ENCODE results near the gene NPLOC4. TPM values are rescaled to one million over a fixed set of nuclear protein-coding genes. Genes with fewer than 3 reads are reported as not detected.

The NPLOC4 gene
- total and polyA plus RNA-seq, 2 of the 8 experiments (the other 6 are each of a cell fraction or from before 2014, with no cell fraction given) = 70.7 to 92.7 TPM

GRCh38 chr17:81664051-81664470 is 27.1 kb upstream of the NPLOC4 start:
- no peak overlapping the region for H3K4me3 ChIP-seq (ENCODE audit: extremely low read depth in 1 of 4, insufficient read depth in 2 of 4, low read depth in 3 of 4, low read length in 4 of 4)
- TF ChIP-seq RFX5 (IDR thresholded peaks at IDR 0.05; ENCODE audit: borderline replicate concordance, low read depth, low read length) (no peak), GABPA (IDR thresholded peaks at IDR 0.05; ENCODE audit: borderline replicate concordance, insufficient read depth, low read length) (no peak), CREB1 (IDR thresholded peaks at IDR 0.05) (no peak), PHF8 (conservative IDR thresholded peaks at IDR 0.05; ENCODE audit: low read depth, low read length) (no peak), CHD1 (IDR thresholded peaks at IDR 0.05; ENCODE audit: low read depth, low read length) (no peak), FOSL1 (IDR thresholded peaks at IDR 0.05; ENCODE audit: insufficient read depth, low read depth, low read length) (no peak), ZNF274 (IDR thresholded peaks at IDR 0.05; ENCODE audit: borderline replicate concordance, extremely low read depth, low read length) (no peak), POLR2A (IDR thresholded peaks at IDR 0.05; ENCODE audit: control extremely low read depth in 1 of 2, low read depth in 2 of 2, low read length in 2 of 2) (no peak), TAF7 (optimal IDR thresholded peaks at IDR 0.05; ENCODE audit: borderline replicate concordance, low read depth, low read length) (no peak), CBX8 (IDR thresholded peaks at IDR 0.05; ENCODE audit: borderline replicate concordance, low read depth, low read length) (no peak), YY1 (IDR thresholded peaks at IDR 0.05; ENCODE audit: low read depth, low read length) (no peak)
- H4K91ac ChIP-seq (replicated peaks; ENCODE audit: insufficient read length, low read length) = no peak overlapping the region
- FAIRE-seq = no peak
- no peak overlapping the region for H2AK5ac ChIP-seq (ENCODE audit: low read depth, low read length)
- no peak overlapping the region; the same call in 1 of the 2 replicates for H2BK15ac ChIP-seq (ENCODE audit: low read length)
- H3K9me3 ChIP-seq (ENCODE audit: insufficient read depth in 2 of 2, low read depth in 1 of 2, low read length in 1 of 2) = no peaks in the 10 kb centered on the region
- peaks cover 0 to 13% (median 5%) of the 10 kb centered on the region in 4 experiments; a peak in 3 of 8 replicates for H3K36me3 ChIP-seq (ENCODE audit: control insufficient read depth in 2 of 4, insufficient read depth in 4 of 4, low read length in 3 of 4)
- no peak overlapping the region for H3K23ac ChIP-seq (ENCODE audit: insufficient read length)
- no peak overlapping the region; the same call in 1 of the 2 replicates for H3K27ac ChIP-seq (ENCODE audit: low read depth, low read length)
- no peak overlapping the region; a peak in 1 of 7 replicates for H3K9ac ChIP-seq (replicated peaks in 1 of 4; ENCODE audit: extremely low read depth in 1 of 4, low read depth in 3 of 4, low read length in 3 of 4)
- H3K79me2 ChIP-seq (ENCODE audit: control insufficient read depth in 1 of 2, insufficient read depth in 2 of 2, low read length in 2 of 2) = peaks cover 0 to 18% of the 10 kb centered on the region in 2 experiments; a peak in 2 of 4 replicates
- no peak overlapping the region for H2BK12ac ChIP-seq (ENCODE audit: low read depth, low read length)
- DNase-seq (ENCODE audit: low read depth in 1 of 2, low spot score in 2 of 2) = no peak
- H3K27me3 ChIP-seq (replicated peaks in 1 of 4; ENCODE audit: control insufficient read depth in 3 of 4, extremely low read depth in 1 of 4, insufficient read depth in 3 of 4, low read length in 3 of 4) = no peaks in the 10 kb centered on the region
- no peak overlapping the region for H2BK5ac ChIP-seq (ENCODE audit: low read depth, low read length)
- H3K4ac ChIP-seq (replicated peaks; ENCODE audit: insufficient read length, low read depth, low read length) = peak overlapping the region; percentile 85
- peaks cover 8% of the 10 kb centered on the region for H3K79me1 ChIP-seq (ENCODE audit: low read depth, low read length)
- peaks cover 3 to 5% of the 10 kb centered on the region in 2 experiments for H4K20me1 ChIP-seq (replicated peaks in 1 of 2; ENCODE audit: control insufficient read depth in 1 of 2, insufficient read depth in 2 of 2, low read length in 2 of 2)
- no peak overlapping the region for H3K4me2 ChIP-seq (ENCODE audit: insufficient read depth in 1 of 2, low read depth in 2 of 2, low read length in 2 of 2)
- H3K4me1 ChIP-seq (replicated peaks in 1 of 4; ENCODE audit: control insufficient read depth in 3 of 4, insufficient read depth in 4 of 4, low read length in 3 of 4) = peaks cover 3 to 11% (median 8%) of the 10 kb centered on the region in 4 experiments
- H2BK20ac ChIP-seq (ENCODE audit: low read length) = no peak overlapping the region
- no peak overlapping the region for H3K18ac ChIP-seq (ENCODE audit: extremely low read depth, low read length)
- no peak overlapping the region for H3K56ac ChIP-seq (replicated peaks; ENCODE audit: insufficient read length, low read depth, low read length)
- no peak overlapping the region for H4K5ac ChIP-seq (ENCODE audit: insufficient read length, low read depth, low read length)
- no peak overlapping the region for H4K8ac ChIP-seq (ENCODE audit: extremely low read depth, insufficient read depth, low read length)
- H3K23me2 ChIP-seq (ENCODE audit: low read depth, low read length) = peaks cover 4% of the 10 kb centered on the region; the same call in 1 of the 2 replicates
- H2AFZ ChIP-seq (ENCODE audit: low read length) = no peak overlapping the region
- POLR2A ChIA-PET (ENCODE audit: partially characterized antibody) = interaction anchor here (1.0 to 4.4 kb wide), 5 partner anchors 11 to 39 kb away, joined by 3 to 23 read pairs (median 9); partner anchors contain the start of genes ARL16, HGS and MRPL12
- no peak overlapping the region for H3K14ac ChIP-seq (ENCODE audit: insufficient read length)
- 92% methylated on average over 7 of the region's 7 CpGs; no CpG with 5 or more reads in 1 of the 2 experiments for WGBS, 2 experiments (ENCODE audit: extremely low coverage in 1 of 2, insufficient coverage in 1 of 2, insufficient read length in 1 of 2, insufficient replicate concordance in 2 of 2, low coverage in 1 of 2, low lambda C conversion rate in 2 of 2, missing lambda C conversion rate in 1 of 2)
- CTCF ChIA-PET (ENCODE audit: partially characterized antibody) = interaction anchor here (1.4 to 2.0 kb wide), 2 partner anchors 17 to 49 kb away, joined by 3 to 9 read pairs; no protein-coding TSS in a partner anchor
- no peak overlapping the region for H2BK120ac ChIP-seq (replicated peaks; ENCODE audit: low read depth, low read length)

All from H1 (cell line).